HEK293 (cell line): ENCODE measurements around the gene TMEM41A.

ENCODE experiments used
- KLF7 ChIP-seq: fragments of 450-650 bp; formaldehyde crosslinking; IDR thresholded peaks from 2 replicates; pipeline ENCODE4 v1.5.1; 2016; ENCODE audit warnings: missing biosample characterization, missing genetic modification characterization, borderline replicate concordance
- MYNN ChIP-seq: fragments of 450-650 bp; formaldehyde crosslinking; IDR thresholded peaks from 2 replicates; pipeline ENCODE4 v1.5.1; 2016; ENCODE audit warnings: missing biosample characterization, missing genetic modification characterization, borderline replicate concordance
- ZBTB1 ChIP-seq: fragments of 450-650 bp; formaldehyde crosslinking; IDR thresholded peaks from 2 replicates; pipeline ENCODE4 v1.5.1; 2016; ENCODE audit warnings: missing biosample characterization, missing genetic modification characterization
- ZNF121 ChIP-seq: fragments of 450-650 bp; formaldehyde crosslinking; IDR thresholded peaks from 2 replicates; pipeline ENCODE4 v1.5.1; 2016; ENCODE audit warnings: missing biosample characterization, missing genetic modification characterization
- ZNF175 ChIP-seq: fragments of 450-650 bp; formaldehyde crosslinking; IDR thresholded peaks from 2 replicates; pipeline ENCODE4 v1.5.1; 2016; ENCODE audit warnings: missing biosample characterization, missing genetic modification characterization
- ZNF214 ChIP-seq: fragments of 450-650 bp; formaldehyde crosslinking; IDR thresholded peaks from 2 replicates; pipeline ENCODE4 v1.5.1; 2017; ENCODE audit warnings: missing biosample characterization, mild to moderate bottlenecking, missing genetic modification characterization, borderline replicate concordance
- ZSCAN16 ChIP-seq: fragments of 450-650 bp; formaldehyde crosslinking; IDR thresholded peaks from 2 replicates; pipeline ENCODE4 v1.5.1; 2016; ENCODE audit warnings: missing biosample characterization, missing genetic modification characterization
- TF ChIP-seq, protein P1 (sequence below): fragments of 450-650 bp; formaldehyde crosslinking; IDR thresholded peaks from 2 replicates; pipeline ENCODE4 v1.5.1; 2016; ENCODE audit warnings: missing biosample characterization, missing genetic modification characterization
- TF ChIP-seq, protein P2 (sequence below): fragments of 450-650 bp; formaldehyde crosslinking; IDR thresholded peaks from 2 replicates; pipeline ENCODE4 v1.5.1; 2017; ENCODE audit warnings: missing biosample characterization, missing genetic modification characterization

DNA sequence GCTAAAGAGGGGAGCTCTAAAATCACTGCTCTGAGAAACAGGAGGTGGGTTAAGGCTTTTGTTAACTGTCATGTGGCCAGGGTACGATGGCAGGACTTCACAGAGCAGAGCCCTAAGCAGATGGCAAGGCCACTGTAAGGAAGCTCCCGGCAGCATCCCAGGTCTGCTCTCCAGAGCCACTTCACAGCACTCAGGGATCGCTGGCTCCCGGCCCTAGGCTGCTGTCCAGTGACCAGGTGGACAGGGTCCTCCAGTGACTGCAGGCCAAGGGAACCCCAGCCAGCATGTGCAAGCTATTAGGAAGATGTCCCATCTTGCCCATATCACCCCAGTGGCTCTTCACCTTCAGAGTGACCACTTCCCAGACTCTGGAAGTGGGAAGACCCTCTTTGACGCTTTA, 10.4 kb downstream of the TMEM41A start:
- TF ChIP-seq ZBTB1: no peak
- TF ChIP-seq, protein P1, sequence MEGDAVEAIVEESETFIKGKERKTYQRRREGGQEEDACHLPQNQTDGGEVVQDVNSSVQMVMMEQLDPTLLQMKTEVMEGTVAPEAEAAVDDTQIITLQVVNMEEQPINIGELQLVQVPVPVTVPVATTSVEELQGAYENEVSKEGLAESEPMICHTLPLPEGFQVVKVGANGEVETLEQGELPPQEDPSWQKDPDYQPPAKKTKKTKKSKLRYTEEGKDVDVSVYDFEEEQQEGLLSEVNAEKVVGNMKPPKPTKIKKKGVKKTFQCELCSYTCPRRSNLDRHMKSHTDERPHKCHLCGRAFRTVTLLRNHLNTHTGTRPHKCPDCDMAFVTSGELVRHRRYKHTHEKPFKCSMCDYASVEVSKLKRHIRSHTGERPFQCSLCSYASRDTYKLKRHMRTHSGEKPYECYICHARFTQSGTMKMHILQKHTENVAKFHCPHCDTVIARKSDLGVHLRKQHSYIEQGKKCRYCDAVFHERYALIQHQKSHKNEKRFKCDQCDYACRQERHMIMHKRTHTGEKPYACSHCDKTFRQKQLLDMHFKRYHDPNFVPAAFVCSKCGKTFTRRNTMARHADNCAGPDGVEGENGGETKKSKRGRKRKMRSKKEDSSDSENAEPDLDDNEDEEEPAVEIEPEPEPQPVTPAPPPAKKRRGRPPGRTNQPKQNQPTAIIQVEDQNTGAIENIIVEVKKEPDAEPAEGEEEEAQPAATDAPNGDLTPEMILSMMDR (tag by site-specific recombination): no peak
- TF ChIP-seq ZSCAN16 (tag by site-specific recombination): no peak
- no peak for TF ChIP-seq ZNF121 (tag by site-specific recombination)
- TF ChIP-seq KLF7 (tag by site-specific recombination): no peak
- no peak for TF ChIP-seq ZNF175 (tag by site-specific recombination)
- no peak for TF ChIP-seq ZNF214 (tag by site-specific recombination)
- no peak for TF ChIP-seq MYNN
- TF ChIP-seq, protein P2, sequence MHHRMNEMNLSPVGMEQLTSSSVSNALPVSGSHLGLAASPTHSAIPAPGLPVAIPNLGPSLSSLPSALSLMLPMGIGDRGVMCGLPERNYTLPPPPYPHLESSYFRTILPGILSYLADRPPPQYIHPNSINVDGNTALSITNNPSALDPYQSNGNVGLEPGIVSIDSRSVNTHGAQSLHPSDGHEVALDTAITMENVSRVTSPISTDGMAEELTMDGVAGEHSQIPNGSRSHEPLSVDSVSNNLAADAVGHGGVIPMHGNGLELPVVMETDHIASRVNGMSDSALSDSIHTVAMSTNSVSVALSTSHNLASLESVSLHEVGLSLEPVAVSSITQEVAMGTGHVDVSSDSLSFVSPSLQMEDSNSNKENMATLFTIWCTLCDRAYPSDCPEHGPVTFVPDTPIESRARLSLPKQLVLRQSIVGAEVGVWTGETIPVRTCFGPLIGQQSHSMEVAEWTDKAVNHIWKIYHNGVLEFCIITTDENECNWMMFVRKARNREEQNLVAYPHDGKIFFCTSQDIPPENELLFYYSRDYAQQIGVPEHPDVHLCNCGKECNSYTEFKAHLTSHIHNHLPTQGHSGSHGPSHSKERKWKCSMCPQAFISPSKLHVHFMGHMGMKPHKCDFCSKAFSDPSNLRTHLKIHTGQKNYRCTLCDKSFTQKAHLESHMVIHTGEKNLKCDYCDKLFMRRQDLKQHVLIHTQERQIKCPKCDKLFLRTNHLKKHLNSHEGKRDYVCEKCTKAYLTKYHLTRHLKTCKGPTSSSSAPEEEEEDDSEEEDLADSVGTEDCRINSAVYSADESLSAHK (tag by site-specific recombination): no peak
